ENCODE results near the gene MRPS34.

- TF ChIP-seq CTCF (IDR thresholded peaks at IDR 0.05; ENCODE audit: borderline replicate concordance, extremely low read depth, low read length, poor library complexity, severe bottlenecking) (no peak), EZH2 (IDR thresholded peaks at IDR 0.05; ENCODE audit: borderline replicate concordance, low read depth, low read length, severe bottlenecking) (no peak)
These were observed 16.7 kb upstream of the MRPS34 start for GRCh38 chr16:1789643-1790045.
